Neuronal stem cell (in vitro differentiated cells): Measurements from ENCODE around the gene AMOTL2.

Experiments
- DNase-seq: peaks from one replicate; pipeline ENCODE4 v3.0.0-alpha.2; 2013; ENCODE audit warnings: low spot score
- H2AFZ ChIP-seq: one replicate; pipeline ENCODE4 v1.6.1; 2013; ENCODE audit warnings: mild to moderate bottlenecking, low read length, inconsistent platforms
- H2AK5ac ChIP-seq: 2 replicates; pipeline ENCODE4 v1.6.1; 2013; ENCODE audit warnings: low read depth, mild to moderate bottlenecking, inconsistent platforms, low read length, moderate library complexity, mixed read lengths
- H2BK120ac ChIP-seq: 2 replicates; pipeline ENCODE4 v1.6.1; 2013; ENCODE audit warnings: low read depth, mild to moderate bottlenecking, inconsistent platforms, low read length, moderate library complexity, mixed read lengths
- H2BK12ac ChIP-seq: one replicate; pipeline ENCODE4 v1.6.1; 2013; ENCODE audit warnings: low read length, inconsistent platforms
- H2BK15ac ChIP-seq: 2 replicates; pipeline ENCODE4 v1.6.1; 2013; ENCODE audit warnings: mild to moderate bottlenecking, low read length, inconsistent platforms, mixed read lengths
- H2BK5ac ChIP-seq: one replicate; pipeline ENCODE4 v1.6.1; 2013; ENCODE audit warnings: inconsistent platforms, mild to moderate bottlenecking, low read length, moderate library complexity
- H3K14ac ChIP-seq: one replicate; pipeline ENCODE4 v1.6.1; 2013; ENCODE audit warnings: low read length, inconsistent platforms
- H3K18ac ChIP-seq: 2 replicates; pipeline ENCODE4 v1.6.1; 2013; ENCODE audit warnings: low read length, inconsistent platforms
- H3K23ac ChIP-seq: 2 replicates; pipeline ENCODE4 v1.6.1; 2013; ENCODE audit warnings: low read depth, mild to moderate bottlenecking, mixed read lengths, low read length, inconsistent platforms; ENCODE audit not compliant: poor library complexity
- H3K27ac ChIP-seq: replicated peaks from 3 replicates; pipeline ENCODE4 v1.5.1; 2013; ENCODE audit warnings: low read length, inconsistent platforms
- H3K27me3 ChIP-seq, 3 experiments: 2 replicates each; pipeline ENCODE4 v1.6.1; 2013; ENCODE audit warnings: low read length in 3 of 3, mild to moderate bottlenecking in 2 of 3, inconsistent platforms in 1 of 3, low read depth in 1 of 3, mixed read lengths in 1 of 3, moderate library complexity in 1 of 3; ENCODE audit not compliant: control insufficient read depth in 3 of 3, insufficient read depth in 3 of 3
- H3K36me3 ChIP-seq, 2 donors: replicated peaks in 1 of 2; 2 replicates each; pipeline ENCODE4 v1.6.1; 2013; ENCODE audit warnings: low read length in 2 of 2; ENCODE audit not compliant: control insufficient read depth in 2 of 2, insufficient read depth in 2 of 2
- H3K4ac ChIP-seq: 2 replicates; pipeline ENCODE4 v1.6.1; 2013; ENCODE audit warnings: inconsistent platforms, mild to moderate bottlenecking, low read length, moderate library complexity
- H3K4me1 ChIP-seq, 2 donors: 1 replicate in 1 of 2; 2 replicates in 1 of 2; pipeline ENCODE4 v1.6.1; 2013; ENCODE audit warnings: low read length in 2 of 2, low read depth in 1 of 2; ENCODE audit not compliant: control insufficient read depth in 2 of 2, insufficient read depth in 1 of 2
- H3K4me2 ChIP-seq: one replicate; pipeline ENCODE4 v1.6.1; 2013; ENCODE audit warnings: mild to moderate bottlenecking, low read length, inconsistent platforms; ENCODE audit not compliant: insufficient read depth, poor library complexity, severe bottlenecking
- H3K4me3 ChIP-seq, 2 donors: 2 replicates each; pipeline ENCODE4 v1.5.1; 2013; ENCODE audit warnings: low read length in 2 of 2, mild to moderate bottlenecking in 2 of 2, inconsistent platforms in 1 of 2, moderate library complexity in 1 of 2
- H3K79me1 ChIP-seq: one replicate; pipeline ENCODE4 v1.6.1; 2013; ENCODE audit warnings: low read depth, mild to moderate bottlenecking, inconsistent platforms, low read length, moderate library complexity
- H3K9ac ChIP-seq: one replicate; pipeline ENCODE4 v1.6.1; 2013; ENCODE audit warnings: mild to moderate bottlenecking, low read depth, low read length, inconsistent platforms; ENCODE audit not compliant: poor library complexity
- H3K9me3 ChIP-seq, 2 donors: replicated peaks in 1 of 2; 2 replicates each; pipeline versions ENCODE3 to v1.6.1; 2013; ENCODE audit warnings: low read length in 2 of 2, mild to moderate bottlenecking in 2 of 2, inconsistent platforms in 1 of 2, low read depth in 1 of 2, mixed read lengths in 1 of 2, moderate library complexity in 1 of 2; ENCODE audit not compliant: control insufficient read depth in 2 of 2, insufficient read depth in 1 of 2
- H4K8ac ChIP-seq: one replicate; pipeline ENCODE4 v1.6.1; 2013; ENCODE audit warnings: low read depth, mild to moderate bottlenecking, inconsistent platforms, low read length, moderate library complexity
- H4K91ac ChIP-seq: one replicate; pipeline ENCODE4 v1.6.1; 2013; ENCODE audit warnings: low read length, low read depth, mild to moderate bottlenecking, inconsistent platforms; ENCODE audit not compliant: poor library complexity
- whole genome bisulfite sequencing, 2 donors: extraction: QIAGEN DNeasy Blood & Tissue Kit; methylation state at CpG; one replicate each; pipeline ENCODE4 v1.1.7; 2013; ENCODE audit warnings: missing lambda C conversion rate in 2 of 2, mixed read lengths in 1 of 2; ENCODE audit not compliant: insufficient read length in 2 of 2, insufficient replicate concordance in 1 of 2; ENCODE audit errors: extremely low coverage in 2 of 2; 5-methylcytosine and 5-hydroxymethylcytosine counted together

Gene AMOTL2

DNA sequence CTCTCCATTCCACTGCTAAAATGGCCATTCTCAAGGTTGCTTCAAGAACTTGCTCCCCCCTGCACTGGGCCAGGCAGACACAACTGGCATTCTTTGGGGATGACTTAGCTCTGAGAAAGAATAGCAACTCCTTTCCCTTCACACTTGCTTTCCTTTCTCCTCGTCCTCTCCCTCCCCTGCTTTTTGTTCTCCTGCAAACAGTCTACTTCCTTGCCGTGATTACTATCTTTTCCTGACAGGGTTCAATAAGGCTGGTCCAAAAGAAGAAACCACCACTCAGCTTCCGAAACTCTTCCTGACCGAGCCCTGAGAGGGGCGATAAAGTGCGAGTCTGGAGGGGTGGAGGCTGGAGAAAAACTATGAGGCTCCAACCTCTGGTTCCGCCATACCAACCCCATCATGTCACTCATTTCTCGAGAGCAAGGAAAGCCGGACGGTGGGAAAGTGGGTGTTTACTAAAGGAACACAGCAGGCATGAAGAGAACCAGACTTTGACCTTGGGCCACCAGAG, 5.0 kb downstream of the AMOTL2 start:
- no peak for DNase-seq
- no peaks in the 10 kb centered on the region for H3K27me3 ChIP-seq
- H3K18ac ChIP-seq: no peak overlapping the region
- no peak overlapping the region for H3K27ac ChIP-seq
- H3K4me2 ChIP-seq: no peak overlapping the region
- no peaks in the 10 kb centered on the region for H3K9me3 ChIP-seq
- H2BK12ac ChIP-seq: no peak overlapping the region
- no peak overlapping the region for H3K4me3 ChIP-seq
- H3K4ac ChIP-seq: no peak overlapping the region
- no peak overlapping the region for H2BK120ac ChIP-seq
- H4K8ac ChIP-seq: no peak overlapping the region
- H3K79me1 ChIP-seq: peaks cover 12% of the 10 kb centered on the region
- H3K23ac ChIP-seq: no peak overlapping the region
- no peak overlapping the region for H2AK5ac ChIP-seq
- no peak overlapping the region for H4K91ac ChIP-seq
- no CpG with 5 or more reads among the region's 10 CpGs for WGBS, 2 donors
- no peak overlapping the region for H3K9ac ChIP-seq
- no peak overlapping the region for H3K14ac ChIP-seq
- no peak overlapping the region for H2BK5ac ChIP-seq
- no peak overlapping the region for H2AFZ ChIP-seq
- peaks cover 69 to 84% of the 10 kb centered on the region in 2 donors for H3K36me3 ChIP-seq
- H3K4me1 ChIP-seq: peaks cover 19 to 66% of the 10 kb centered on the region in 2 donors
- no peak overlapping the region for H2BK15ac ChIP-seq

- Histone ChIP-seq H3K4me1 (peaks cover 19 to 68% of the 10 kb centered on the region in 2 donors), H3K14ac (no peak overlapping the region), H3K9me3 (no peaks in the 10 kb centered on the region), H4K91ac (no peak overlapping the region), H2BK120ac (no peak overlapping the region), H3K79me1 (peaks cover 12% of the 10 kb centered on the region), H3K4ac (no peak overlapping the region), H2BK12ac (no peak overlapping the region), H2BK5ac (no peak overlapping the region), H3K9ac (no peak overlapping the region), H3K18ac (no peak overlapping the region), H3K4me3 (no peak overlapping the region), H3K4me2 (no peak overlapping the region), H3K27ac (no peak overlapping the region), H4K8ac (no peak overlapping the region), H2BK15ac (no peak overlapping the region), H3K27me3 (no peaks in the 10 kb centered on the region), H3K36me3 (peaks cover 69 to 87% of the 10 kb centered on the region in 2 donors), H2AFZ (no peak overlapping the region), H3K23ac (no peak overlapping the region), H2AK5ac (no peak overlapping the region)
- no peak for DNase-seq
- WGBS, 2 donors: no CpG with 5 or more reads among the region's 4 CpGs
These were observed 5.5 kb downstream of the AMOTL2 start for GRCh38 chr3:134368751-134369105.

- Histone ChIP-seq H3K4ac (no peak overlapping the region), H2BK5ac (no peak overlapping the region), H3K79me1 (peaks cover 16% of the 10 kb centered on the region), H3K4me1 (peaks cover 19 to 74% of the 10 kb centered on the region in 2 donors), H3K9ac (no peak overlapping the region), H3K14ac (no peak overlapping the region), H2AK5ac (no peak overlapping the region), H3K4me3 (no peak overlapping the region), H3K36me3 (peaks cover 74 to 93% of the 10 kb centered on the region in 2 donors), H3K23ac (no peak overlapping the region), H2BK12ac (no peak overlapping the region), H3K27me3 (no peaks in the 10 kb centered on the region), H4K8ac (no peak overlapping the region), H2BK15ac (no peak overlapping the region), H3K4me2 (no peak overlapping the region), H4K91ac (no peak overlapping the region), H2AFZ (no peak overlapping the region), H3K18ac (no peak overlapping the region), H3K27ac (no peak overlapping the region), H2BK120ac (no peak overlapping the region), H3K9me3 (no peaks in the 10 kb centered on the region)
- no CpG with 5 or more reads among the region's 8 CpGs for WGBS, 2 donors
- no peak for DNase-seq
These were observed 6.1 kb downstream of the AMOTL2 start for GRCh38 chr3:134367869-134368750.

DNA sequence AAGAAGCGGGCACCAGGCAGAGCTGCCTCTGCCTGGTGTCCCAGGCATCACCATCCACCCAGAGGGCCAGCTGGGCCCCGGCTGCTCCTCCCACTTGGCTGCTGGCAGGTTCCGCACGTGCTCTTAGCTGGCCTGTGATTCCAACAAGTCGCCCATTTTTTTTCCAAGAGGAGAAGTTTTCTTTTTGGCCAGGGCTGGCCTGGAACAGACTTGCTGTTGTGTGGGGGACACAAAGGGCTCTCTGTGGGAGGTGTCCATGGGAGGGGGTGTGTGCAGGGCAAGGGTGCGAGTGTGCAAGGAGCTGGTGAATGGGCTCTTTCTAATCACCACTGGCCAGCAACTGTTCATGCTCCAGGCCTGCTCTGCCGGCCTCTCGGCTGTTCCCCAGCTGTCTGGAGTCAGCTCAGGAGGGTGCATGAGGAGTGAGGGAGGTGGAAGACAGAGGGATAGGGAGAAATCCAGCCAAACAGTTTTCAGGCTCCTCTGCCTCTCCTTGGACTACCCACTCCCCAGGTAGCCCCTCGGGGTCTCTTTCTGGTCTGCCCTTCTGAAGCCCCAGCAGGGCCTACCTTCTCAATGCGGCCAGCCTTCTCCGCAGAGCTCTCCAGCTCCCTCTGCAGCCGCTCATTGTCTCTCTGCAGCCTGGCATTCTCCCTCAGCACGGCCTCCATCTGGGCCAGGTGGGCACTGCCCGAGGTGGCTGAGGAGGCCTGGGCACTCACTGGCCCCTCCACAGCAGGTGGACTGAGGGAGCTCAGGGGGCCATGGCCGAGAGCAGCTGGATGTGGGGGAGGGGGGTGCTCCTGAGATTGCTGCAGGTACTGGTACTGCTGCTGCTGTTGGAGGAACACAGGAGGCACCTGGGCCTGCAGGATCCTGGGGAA, 7.1 kb downstream of the AMOTL2 start:
- H2BK15ac ChIP-seq: no peak overlapping the region
- no peak overlapping the region for H3K4ac ChIP-seq
- H4K8ac ChIP-seq: no peak overlapping the region
- H3K4me2 ChIP-seq: no peak overlapping the region
- peaks cover 83 to 98% of the 10 kb centered on the region in 2 donors for H3K36me3 ChIP-seq
- peak overlapping the region; percentile 24 for H3K18ac ChIP-seq
- no peaks in the 10 kb centered on the region for H3K9me3 ChIP-seq
- H3K4me3 ChIP-seq: no peak overlapping the region
- no peak overlapping the region for H2AK5ac ChIP-seq
- peak overlapping the region; percentile 20 for H3K23ac ChIP-seq
- DNase-seq: no peak
- H3K27me3 ChIP-seq: no peaks in the 10 kb centered on the region
- no CpG with 5 or more reads among the region's 15 CpGs for WGBS, 2 donors
- no peak overlapping the region for H2BK120ac ChIP-seq
- H4K91ac ChIP-seq: no peak overlapping the region
- H2BK5ac ChIP-seq: no peak overlapping the region
- no peak overlapping the region for H3K14ac ChIP-seq
- H2AFZ ChIP-seq: no peak overlapping the region
- H3K4me1 ChIP-seq: peaks cover 14 to 72% of the 10 kb centered on the region in 2 donors
- no peak overlapping the region for H2BK12ac ChIP-seq
- H3K27ac ChIP-seq: peak overlapping the region; percentile 40
- peaks cover 20% of the 10 kb centered on the region for H3K79me1 ChIP-seq
- H3K9ac ChIP-seq: no peak overlapping the region
